Measurements from ENCODE around the gene ADAM12. TPM values are rescaled to one million over a fixed set of nuclear protein-coding genes. Genes with fewer than 3 reads are reported as not detected.

The ADAM12 gene
- total RNA-seq, 1 experiment from 2014 or later: 0.24 TPM

DNA sequence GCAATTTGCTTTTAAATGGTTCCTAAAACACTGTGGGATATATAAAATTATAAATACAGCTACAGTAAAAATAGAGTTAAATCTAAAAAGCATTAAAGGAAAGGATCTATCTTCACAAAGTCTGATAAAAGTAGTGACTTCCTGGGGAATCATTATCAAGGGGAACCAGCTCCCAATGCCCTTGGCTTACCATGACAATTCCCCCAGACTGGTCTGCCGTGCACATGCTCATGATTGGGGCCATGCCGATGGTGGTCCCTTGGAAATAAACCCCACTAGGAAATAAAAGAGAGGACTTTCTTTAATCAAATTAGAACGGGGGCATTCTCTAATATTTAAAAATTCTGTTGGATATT, 290.1 kb downstream of the ADAM12 start:
- Histone ChIP-seq H3K23me2 (ENCODE audit: insufficient read length, low read depth, low read length, poor library complexity, severe bottlenecking) (no peaks in the 10 kb centered on the region), H3K23ac (ENCODE audit: insufficient read length, low read depth, low read length) (no peak overlapping the region), H3K9ac (ENCODE audit: extremely low read depth, insufficient read length, low read length) (no peak overlapping the region), H3T11ph (ENCODE audit: low read length) (no peak overlapping the region), H2AK5ac (ENCODE audit: insufficient read length, low read length) (no peak overlapping the region), H4K20me1 (ENCODE audit: control insufficient read depth, insufficient read depth, insufficient read length) (no peaks in the 10 kb centered on the region), H3K27me3 (ENCODE audit: insufficient read depth, low read length) (no peaks in the 10 kb centered on the region), H2AFZ (ENCODE audit: low read length) (no peak overlapping the region), H3K79me2 (ENCODE audit: insufficient read depth, low read length) (no peaks in the 10 kb centered on the region), H3K4me1 (ENCODE audit: insufficient read depth, low read length) (peaks cover 3% of the 10 kb centered on the region; the same call in 1 of the 2 replicates), H2BK15ac (ENCODE audit: low read depth, low read length) (no peak overlapping the region), H3K27ac (ENCODE audit: insufficient read length, low read depth, low read length) (no peak overlapping the region), H3K56ac (ENCODE audit: insufficient read length, low read depth, low read length) (no peak overlapping the region), H4K91ac (ENCODE audit: insufficient read length, low read depth, low read length) (no peak overlapping the region), H2BK12ac (ENCODE audit: insufficient read length, low read depth, low read length) (no peak overlapping the region), H4K5ac (ENCODE audit: insufficient read length, low read depth, low read length) (no peak overlapping the region), H3K4ac (ENCODE audit: low read depth, low read length) (no peak overlapping the region), H3K4me2 (ENCODE audit: insufficient read depth, insufficient read length, low read length) (no peak overlapping the region), H2BK20ac (ENCODE audit: low read depth, low read length, poor library complexity, severe bottlenecking) (no peak overlapping the region), H3K9me3 (ENCODE audit: control insufficient read depth, low read depth, low read length) (no peaks in the 10 kb centered on the region), H2BK5ac (ENCODE audit: insufficient read length, low read length) (no peak overlapping the region), H3K14ac (ENCODE audit: insufficient read depth, low read length) (no peak overlapping the region), H3K79me1 (ENCODE audit: insufficient read depth, low read depth, low read length, poor library complexity, severe bottlenecking) (no peaks in the 10 kb centered on the region), H4K8ac (replicated peaks; ENCODE audit: insufficient read length, low read depth, low read length) (no peak overlapping the region), H2BK120ac (ENCODE audit: low read depth, low read length, poor library complexity, severe bottlenecking) (no peak overlapping the region), H3K18ac (ENCODE audit: insufficient read length, low read depth, low read length) (no peak overlapping the region)
- DNase-seq: no peak
- no CpG with 5 or more reads among the region's 3 CpGs for WGBS (ENCODE audit: extremely low coverage, insufficient read length, low lambda C conversion rate)
- no peaks in the 10 kb centered on the region; a peak in 1 of 7 replicates for H3K36me3 Mint-ChIP-seq (ENCODE audit: insufficient read depth in 1 of 3, low read depth in 3 of 3)
- no peak overlapping the region; a peak in 1 of 7 replicates for H3K27ac Mint-ChIP-seq
- H3K4me1 Mint-ChIP-seq: peaks cover 11 to 13% of the 10 kb centered on the region in 2 experiments
- TF ChIP-seq, protein P1, sequence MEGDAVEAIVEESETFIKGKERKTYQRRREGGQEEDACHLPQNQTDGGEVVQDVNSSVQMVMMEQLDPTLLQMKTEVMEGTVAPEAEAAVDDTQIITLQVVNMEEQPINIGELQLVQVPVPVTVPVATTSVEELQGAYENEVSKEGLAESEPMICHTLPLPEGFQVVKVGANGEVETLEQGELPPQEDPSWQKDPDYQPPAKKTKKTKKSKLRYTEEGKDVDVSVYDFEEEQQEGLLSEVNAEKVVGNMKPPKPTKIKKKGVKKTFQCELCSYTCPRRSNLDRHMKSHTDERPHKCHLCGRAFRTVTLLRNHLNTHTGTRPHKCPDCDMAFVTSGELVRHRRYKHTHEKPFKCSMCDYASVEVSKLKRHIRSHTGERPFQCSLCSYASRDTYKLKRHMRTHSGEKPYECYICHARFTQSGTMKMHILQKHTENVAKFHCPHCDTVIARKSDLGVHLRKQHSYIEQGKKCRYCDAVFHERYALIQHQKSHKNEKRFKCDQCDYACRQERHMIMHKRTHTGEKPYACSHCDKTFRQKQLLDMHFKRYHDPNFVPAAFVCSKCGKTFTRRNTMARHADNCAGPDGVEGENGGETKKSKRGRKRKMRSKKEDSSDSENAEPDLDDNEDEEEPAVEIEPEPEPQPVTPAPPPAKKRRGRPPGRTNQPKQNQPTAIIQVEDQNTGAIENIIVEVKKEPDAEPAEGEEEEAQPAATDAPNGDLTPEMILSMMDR (conservative IDR thresholded peaks at IDR 0.05): no peak
- no peak overlapping the region for H3K4me3 Mint-ChIP-seq
- H3K27me3 Mint-ChIP-seq (ENCODE audit: low read depth): no peaks in the 10 kb centered on the region; the same call in 1 of the 2 replicates
- H3K9me3 Mint-ChIP-seq: no peaks in the 10 kb centered on the region

All from H9 (cell line).